Smooth muscle cell (in vitro differentiated cells): ENCODE results near the gene DCTD. TPM values are rescaled to one million over a fixed set of nuclear protein-coding genes. Genes with fewer than 3 reads are reported as not detected.

Experiments
- DNase-seq: peaks from one replicate; lab custom pipeline; 2025; ENCODE audit not compliant: unreplicated experiment; lab: John Stamatoyannopoulos, UW
- H2AFZ ChIP-seq: fragments of 200-600 bp; sonication (generic); 2 replicates; pipeline ENCODE4 v1.6.0; 2016; ENCODE audit warnings: antibody characterized with exemption, low read depth, mild to moderate bottlenecking
- H3F3A ChIP-seq: fragments of 200-600 bp; sonication (generic); 2 replicates; pipeline ENCODE4 v1.6.0; 2017; ENCODE audit warnings: antibody characterized with exemption, low read depth
- H3K27ac ChIP-seq: fragments of 200-600 bp; sonication (generic); 2 replicates; pipeline ENCODE4 v1.5.1; 2016; ENCODE audit warnings: low read depth, mild to moderate bottlenecking
- H3K27me3 ChIP-seq: fragments of 200-600 bp; sonication (generic); 2 replicates; pipeline ENCODE4 v1.6.1; 2016; ENCODE audit warnings: low read depth, mild to moderate bottlenecking
- H3K36me3 ChIP-seq: fragments of 200-600 bp; sonication (generic); 2 replicates; pipeline ENCODE4 v1.5.1; 2016; ENCODE audit warnings: low read depth
- H3K4me1 ChIP-seq: fragments of 200-600 bp; sonication (generic); 2 replicates; pipeline ENCODE4 v1.5.1; 2016; ENCODE audit warnings: low read depth
- H3K4me2 ChIP-seq: fragments of 200-600 bp; sonication (generic); 2 replicates; pipeline ENCODE4 v1.6.0; 2016; ENCODE audit warnings: mild to moderate bottlenecking
- H3K4me3 ChIP-seq: fragments of 200-600 bp; sonication (generic); 2 replicates; pipeline ENCODE4 v1.5.1; 2016; ENCODE audit warnings: mild to moderate bottlenecking
- H3K79me2 ChIP-seq: fragments of 200-600 bp; sonication (generic); 2 replicates; pipeline ENCODE4 v1.6.0; 2016; ENCODE audit warnings: low read depth, mild to moderate bottlenecking
- H3K9ac ChIP-seq: fragments of 200-600 bp; sonication (generic); 2 replicates; pipeline ENCODE4 v1.6.0; 2016; ENCODE audit warnings: low read depth
- H3K9me3 ChIP-seq: fragments of 200-600 bp; sonication (generic); replicated peaks from 2 replicates; pipeline ENCODE4 v1.5.1; 2016; ENCODE audit warnings: low read depth
- H4K20me1 ChIP-seq: fragments of 200-600 bp; sonication (generic); 2 replicates; pipeline ENCODE4 v1.6.0; 2016; ENCODE audit warnings: low read depth
- CTCF ChIP-seq: fragments of 200-600 bp; sonication (generic); IDR thresholded peaks from 2 replicates; pipeline ENCODE4 v1.5.1; 2017; ENCODE audit warnings: borderline replicate concordance, mild to moderate bottlenecking, antibody characterized with exemption; ENCODE audit not compliant: insufficient read depth, poor library complexity, severe bottlenecking
- WGBS: methylation state at CpG from one replicate; pipeline ENCODE4 v1.1.7; 2016; ENCODE audit warnings: low lambda C conversion rate; 5-methylcytosine and 5-hydroxymethylcytosine counted together
- polyA plus RNA-seq: library from polyadenylated mRNA; unstranded; fragments of >200 nt; fragmentation: Nextera tagmentation; extraction: Ambion mirVana; gene quantifications from 2 replicates; pipeline ENCODE4 v1.2.1, GENCODE V29; 2016
- total RNA-seq: library from RNA; depleted of rRNA; stranded (reverse); fragments of >200 nt; gene quantifications from 2 replicates; pipeline ENCODE4 v1.2.3, GENCODE V29; 2014

DCTD gene
- total and polyA plus RNA-seq, 2 experiments from 2014 or later = 84.4 to 85.3 TPM

- H3K4me3 ChIP-seq = no peak overlapping the region
- no peaks in the 10 kb centered on the region for H3K9me3 ChIP-seq
- WGBS = 94% methylated on average over 12 of the region's 12 CpGs
- no peaks in the 10 kb centered on the region for H3K27me3 ChIP-seq
- no peak overlapping the region for H3K27ac ChIP-seq
- H3K4me1 ChIP-seq = no peaks in the 10 kb centered on the region
- TF ChIP-seq CTCF = no peak
- no peak for DNase-seq
- H3F3A ChIP-seq = no peaks in the 10 kb centered on the region
- H4K20me1 ChIP-seq = peaks cover 35% of the 10 kb centered on the region
- H3K79me2 ChIP-seq = peaks cover 7% of the 10 kb centered on the region
- no peak overlapping the region for H2AFZ ChIP-seq
- H3K4me2 ChIP-seq = no peak overlapping the region
- no peak overlapping the region for H3K9ac ChIP-seq
- peaks cover 14% of the 10 kb centered on the region for H3K36me3 ChIP-seq
Measured at GRCh38 chr4:182895791-182896292, 21.3 kb downstream of the DCTD start.

- WGBS = 94% methylated on average over 18 of the region's 18 CpGs
- no peak for TF ChIP-seq CTCF
- peaks cover 30% of the 10 kb centered on the region for H4K20me1 ChIP-seq
- no peak overlapping the region for H3K4me2 ChIP-seq
- no peaks in the 10 kb centered on the region for H3K4me1 ChIP-seq
- H3K36me3 ChIP-seq = peaks cover 22% of the 10 kb centered on the region
- no peak overlapping the region for H2AFZ ChIP-seq
- H3K4me3 ChIP-seq = no peak overlapping the region
- no peak overlapping the region for H3K9ac ChIP-seq
- no peaks in the 10 kb centered on the region for H3K27me3 ChIP-seq
- no peaks in the 10 kb centered on the region for H3F3A ChIP-seq
- no peak overlapping the region for H3K27ac ChIP-seq
- DNase-seq = no peak
- no peaks in the 10 kb centered on the region for H3K79me2 ChIP-seq
- H3K9me3 ChIP-seq = no peaks in the 10 kb centered on the region
Measured at GRCh38 chr4:182894681-182895275, 22.4 kb downstream of the DCTD start.

- Histone ChIP-seq H3K9me3 (no peaks in the 10 kb centered on the region), H2AFZ (no peak overlapping the region), H3K27me3 (no peaks in the 10 kb centered on the region), H3K4me2 (no peak overlapping the region), H3K4me3 (no peak overlapping the region), H3K4me1 (no peaks in the 10 kb centered on the region), H4K20me1 (peaks cover 28% of the 10 kb centered on the region), H3F3A (no peaks in the 10 kb centered on the region), H3K36me3 (peaks cover 22% of the 10 kb centered on the region), H3K79me2 (no peaks in the 10 kb centered on the region), H3K9ac (no peak overlapping the region), H3K27ac (no peak overlapping the region)
- DNase-seq = no peak
- TF ChIP-seq CTCF = no peak
- WGBS = 98% methylated on average over 19 of the region's 19 CpGs
Measured at GRCh38 chr4:182893474-182894080, 23.6 kb downstream of the DCTD start.
